RWPE1 (cell line): ENCODE data around the gene C5.

Experiments
- CTCF ChIA-PET: fragments of 350-600 bp; sonication (Branson Sonifier 250); formaldehyde crosslinking; extraction: SDS; loops from one replicate; lab custom pipeline; 2021; lab: Yijun Ruan, JAX
- POLR2A ChIA-PET: fragments of 400-600 bp; formaldehyde crosslinking; extraction: SDS; loops from one replicate; lab custom pipeline; 2020; ENCODE audit warnings: antibody characterized with exemption; ENCODE audit not compliant: low non-redundant PET; lab: Yijun Ruan, JAX
- DNase-seq: peaks from one replicate; pipeline ENCODE4 v3.0.0; 2012; ENCODE audit warnings: low spot score
- H3K27ac ChIP-seq: fragments of 450-650 bp; 2 replicates; pipeline ENCODE4 v1.5.1; 2017
- CTCF ChIP-seq: fragments of 450-650 bp; conservative IDR thresholded peaks from 2 replicates; pipeline ENCODE4 v1.5.1; 2017; ENCODE audit warnings: low read depth, mild to moderate bottlenecking

C5 gene

GRCh38 chr9:120998111-120998510, 52.0 kb downstream of the C5 start:
- CTCF ChIA-PET, result interaction anchor here (0.9 kb wide), 1 partner anchor 29 kb away, joined by 3 read pairs; no protein-coding TSS in a partner anchor
- DNase-seq, result no peak
- no peak overlapping the region for H3K27ac ChIP-seq
- no peak for TF ChIP-seq CTCF
- POLR2A ChIA-PET, result no interaction called here

- CTCF ChIA-PET, result no interaction called here
- DNase-seq, result no peak
- TF ChIP-seq CTCF, result no peak
- no peak overlapping the region for H3K27ac ChIP-seq
- POLR2A ChIA-PET, result no interaction called here
Measured at GRCh38 chr9:120997502-120997901, 52.6 kb downstream of the C5 start.

- no peak overlapping the region for H3K27ac ChIP-seq
- DNase-seq, result no peak
- POLR2A ChIA-PET, result no interaction called here
- CTCF ChIA-PET, result no interaction called here
- no peak for TF ChIP-seq CTCF
Measured at GRCh38 chr9:120996409-120996808, 53.7 kb downstream of the C5 start.

GRCh38 chr9:120989065-120989464, 61.0 kb downstream of the C5 start:
- CTCF ChIA-PET, result interaction anchor here (0.7 to 1.5 kb wide), 3 partner anchors 41 to 76 kb away, joined by 3 to 4 read pairs (median 4); no protein-coding TSS in a partner anchor
- TF ChIP-seq CTCF, result no peak
- POLR2A ChIA-PET, result no interaction called here
- no peak overlapping the region for H3K27ac ChIP-seq
- no peak for DNase-seq

- TF ChIP-seq CTCF, result peak; percentile 91
- H3K27ac ChIP-seq, result no peak overlapping the region
- DNase-seq, result peak; percentile 62
- ChIA-PET POLR2A (no interaction called here), CTCF (interaction anchor here (0.6 to 3.4 kb wide), 12 partner anchors 16 to 1321 kb away, joined by 3 to 28 read pairs (median 4); partner anchors contain the start of gene FBXW2)
Measured at GRCh38 chr9:120985819-120986222, 64.3 kb downstream of the C5 start.

GRCh38 chr9:120983259-120983837, 66.7 kb downstream of the C5 start:
- ChIA-PET CTCF (interaction anchor here (0.6 to 1.0 kb wide), 4 partner anchors 50 to 377 kb away, joined by 3 read pairs; no protein-coding TSS in a partner anchor), POLR2A (no interaction called here)
- no peak for TF ChIP-seq CTCF
- DNase-seq, result no peak
- no peak overlapping the region for H3K27ac ChIP-seq
